ENCODE results near the gene FAM186B. TPM values are rescaled to one million over a fixed set of nuclear protein-coding genes. Genes with fewer than 3 reads are reported as not detected.

Gene FAM186B
- total RNA-seq, 2 donors from 2014 or later = 0.11 to 0.27 TPM

- H3K4me3 ChIP-seq = no peak overlapping the region
- no peaks in the 10 kb centered on the region for H3K27me3 ChIP-seq
- H3K9me3 ChIP-seq = no peaks in the 10 kb centered on the region
- no peak for DNase-seq
- intact Hi-C loops (cut with DNase I) = no loop called here
- no peaks in the 10 kb centered on the region for H3K36me3 ChIP-seq
- no peak overlapping the region for H3K9ac ChIP-seq (ENCODE audit: low read depth in 2 of 2, low read length in 2 of 2)
- TF ChIP-seq, protein P1, sequence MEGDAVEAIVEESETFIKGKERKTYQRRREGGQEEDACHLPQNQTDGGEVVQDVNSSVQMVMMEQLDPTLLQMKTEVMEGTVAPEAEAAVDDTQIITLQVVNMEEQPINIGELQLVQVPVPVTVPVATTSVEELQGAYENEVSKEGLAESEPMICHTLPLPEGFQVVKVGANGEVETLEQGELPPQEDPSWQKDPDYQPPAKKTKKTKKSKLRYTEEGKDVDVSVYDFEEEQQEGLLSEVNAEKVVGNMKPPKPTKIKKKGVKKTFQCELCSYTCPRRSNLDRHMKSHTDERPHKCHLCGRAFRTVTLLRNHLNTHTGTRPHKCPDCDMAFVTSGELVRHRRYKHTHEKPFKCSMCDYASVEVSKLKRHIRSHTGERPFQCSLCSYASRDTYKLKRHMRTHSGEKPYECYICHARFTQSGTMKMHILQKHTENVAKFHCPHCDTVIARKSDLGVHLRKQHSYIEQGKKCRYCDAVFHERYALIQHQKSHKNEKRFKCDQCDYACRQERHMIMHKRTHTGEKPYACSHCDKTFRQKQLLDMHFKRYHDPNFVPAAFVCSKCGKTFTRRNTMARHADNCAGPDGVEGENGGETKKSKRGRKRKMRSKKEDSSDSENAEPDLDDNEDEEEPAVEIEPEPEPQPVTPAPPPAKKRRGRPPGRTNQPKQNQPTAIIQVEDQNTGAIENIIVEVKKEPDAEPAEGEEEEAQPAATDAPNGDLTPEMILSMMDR (IDR thresholded peaks at IDR 0.05) = no peak
- no peak overlapping the region for H3K27ac ChIP-seq
- H3K4me1 ChIP-seq = no peaks in the 10 kb centered on the region
These were observed 43.2 kb upstream of the FAM186B start for GRCh38 chr12:49648712-49649003.

DNA sequence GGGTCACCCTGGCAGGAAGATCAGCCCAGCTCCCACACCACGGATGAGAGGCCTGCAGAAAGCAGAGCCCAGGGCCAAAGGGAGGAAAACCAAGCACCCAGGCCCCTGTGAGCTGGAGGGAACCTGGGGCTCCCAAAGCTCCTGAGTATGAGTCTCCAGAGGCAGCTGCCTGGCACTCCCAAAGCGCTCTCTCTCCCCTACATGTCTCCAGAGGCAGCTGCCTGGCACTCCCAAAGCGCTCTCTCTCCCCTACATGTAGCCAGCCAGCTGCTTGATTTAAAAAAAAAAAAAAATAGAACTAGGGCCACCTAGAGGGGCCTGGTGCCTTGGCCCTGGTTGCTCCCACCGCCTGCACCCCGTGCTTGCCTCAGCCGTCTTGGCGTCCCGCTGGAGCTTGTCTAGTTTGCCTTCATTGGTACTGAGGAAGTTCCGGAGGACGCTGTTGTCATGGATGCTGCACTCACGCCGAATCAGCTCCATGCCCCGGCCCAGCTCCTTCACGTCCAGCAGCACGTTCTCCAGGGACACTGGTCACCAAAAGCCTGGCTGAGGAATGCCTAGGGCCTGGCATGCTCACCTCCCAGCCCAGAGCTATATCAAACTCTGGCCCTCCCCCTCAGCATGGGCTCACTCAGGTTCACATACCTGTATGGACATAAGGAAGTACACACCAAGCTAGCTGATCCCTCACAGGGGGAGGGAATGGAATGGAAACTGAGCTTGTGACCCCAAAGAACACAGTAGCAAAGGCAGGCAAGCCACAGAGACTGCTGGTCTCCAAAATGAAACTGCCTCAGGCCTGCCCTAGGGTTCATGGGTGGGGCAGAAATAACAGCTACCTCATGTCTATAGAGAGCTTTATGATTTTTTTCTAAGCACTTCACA, 42.6 kb upstream of the FAM186B start:
- intact Hi-C loops (cut with DNase I) = no loop called here
- no peak for DNase-seq
- H3K9me3 ChIP-seq = no peaks in the 10 kb centered on the region
- H3K4me3 ChIP-seq = no peak overlapping the region
- no peaks in the 10 kb centered on the region for H3K27me3 ChIP-seq
- H3K27ac ChIP-seq = no peak overlapping the region
- H3K36me3 ChIP-seq = no peaks in the 10 kb centered on the region
- no peaks in the 10 kb centered on the region for H3K4me1 ChIP-seq
- no peak overlapping the region for H3K9ac ChIP-seq (ENCODE audit: low read depth in 2 of 2, low read length in 2 of 2)
- TF ChIP-seq, protein P1 (IDR thresholded peaks at IDR 0.05) = no peak

- TF ChIP-seq, protein P1 (IDR thresholded peaks at IDR 0.05) = no peak
- Histone ChIP-seq H3K27ac (no peak overlapping the region), H3K4me1 (no peaks in the 10 kb centered on the region), H3K27me3 (no peaks in the 10 kb centered on the region), H3K4me3 (no peak overlapping the region), H3K9ac (ENCODE audit: low read depth in 2 of 2, low read length in 2 of 2) (no peak overlapping the region), H3K36me3 (no peaks in the 10 kb centered on the region), H3K9me3 (no peaks in the 10 kb centered on the region)
- intact Hi-C loops (cut with DNase I) = no loop called here
- no peak for DNase-seq
These were observed 41.6 kb upstream of the FAM186B start for GRCh38 chr12:49646871-49647654.

- H3K36me3 ChIP-seq = no peaks in the 10 kb centered on the region
These were observed 40.9 kb upstream of the FAM186B start for GRCh38 chr12:49646331-49646830.

More at GRCh38 chr12:49646331-49646830, 40.9 kb upstream of the FAM186B start:
- no peaks in the 10 kb centered on the region for H3K27me3 ChIP-seq
- H3K9ac ChIP-seq (ENCODE audit: low read depth in 2 of 2, low read length in 2 of 2) = no peak overlapping the region
- no peak overlapping the region for H3K4me3 ChIP-seq
- intact Hi-C loops (cut with DNase I) = no loop called here
- H3K27ac ChIP-seq = no peak overlapping the region
- TF ChIP-seq, protein P1 (IDR thresholded peaks at IDR 0.05) = no peak
- H3K9me3 ChIP-seq = no peaks in the 10 kb centered on the region
- no peaks in the 10 kb centered on the region for H3K4me1 ChIP-seq
- no peak for DNase-seq
